ENCODE data around the gene DAG1. TPM values are rescaled to one million over a fixed set of nuclear protein-coding genes. Genes with fewer than 3 reads are reported as not detected.

Gene DAG1
- total RNA-seq, 1 donor from 2014 or later = 118 TPM

DNA sequence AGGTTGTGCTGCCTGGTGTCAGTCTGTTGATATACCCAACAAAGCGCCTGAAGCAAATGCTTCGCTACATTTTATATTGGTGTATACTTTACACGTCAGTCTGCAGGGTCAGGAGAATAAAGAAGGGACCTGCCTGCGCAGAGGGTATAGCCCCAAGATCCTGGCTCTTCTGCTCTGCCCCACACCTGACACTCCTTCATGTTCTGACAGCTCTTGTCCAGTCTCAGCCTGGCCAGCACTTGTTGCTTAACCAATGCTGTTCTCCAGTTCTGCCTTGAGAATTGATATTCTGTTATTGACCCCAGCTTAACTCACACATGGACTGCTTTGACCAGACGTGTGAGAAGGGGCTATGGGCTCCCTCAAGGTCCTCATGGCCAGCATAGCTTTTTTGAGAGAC is 48.4 kb downstream of the DAG1 start:
- DNase-seq (ENCODE audit: low spot score in 2 of 2, unreplicated experiment in 2 of 2) = no peak
- TF ChIP-seq, protein P1, sequence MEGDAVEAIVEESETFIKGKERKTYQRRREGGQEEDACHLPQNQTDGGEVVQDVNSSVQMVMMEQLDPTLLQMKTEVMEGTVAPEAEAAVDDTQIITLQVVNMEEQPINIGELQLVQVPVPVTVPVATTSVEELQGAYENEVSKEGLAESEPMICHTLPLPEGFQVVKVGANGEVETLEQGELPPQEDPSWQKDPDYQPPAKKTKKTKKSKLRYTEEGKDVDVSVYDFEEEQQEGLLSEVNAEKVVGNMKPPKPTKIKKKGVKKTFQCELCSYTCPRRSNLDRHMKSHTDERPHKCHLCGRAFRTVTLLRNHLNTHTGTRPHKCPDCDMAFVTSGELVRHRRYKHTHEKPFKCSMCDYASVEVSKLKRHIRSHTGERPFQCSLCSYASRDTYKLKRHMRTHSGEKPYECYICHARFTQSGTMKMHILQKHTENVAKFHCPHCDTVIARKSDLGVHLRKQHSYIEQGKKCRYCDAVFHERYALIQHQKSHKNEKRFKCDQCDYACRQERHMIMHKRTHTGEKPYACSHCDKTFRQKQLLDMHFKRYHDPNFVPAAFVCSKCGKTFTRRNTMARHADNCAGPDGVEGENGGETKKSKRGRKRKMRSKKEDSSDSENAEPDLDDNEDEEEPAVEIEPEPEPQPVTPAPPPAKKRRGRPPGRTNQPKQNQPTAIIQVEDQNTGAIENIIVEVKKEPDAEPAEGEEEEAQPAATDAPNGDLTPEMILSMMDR (IDR thresholded peaks at IDR 0.05; ENCODE audit: unreplicated experiment) = no peak
- H3K27ac Mint-ChIP-seq = peak overlapping the region; percentile 35
- no peaks in the 10 kb centered on the region for H3K27me3 Mint-ChIP-seq (ENCODE audit: low read depth)
- H3K9me3 Mint-ChIP-seq = no peaks in the 10 kb centered on the region
- H3K36me3 Mint-ChIP-seq = peaks cover 23% of the 10 kb centered on the region
- H3K4me3 Mint-ChIP-seq = no peak overlapping the region
- peaks cover 9% of the 10 kb centered on the region for H3K4me1 Mint-ChIP-seq

- Mint-ChIP-seq H3K4me3 (no peak overlapping the region), H3K4me1 (peaks cover 4% of the 10 kb centered on the region), H3K36me3 (peaks cover 19% of the 10 kb centered on the region), H3K27me3 (ENCODE audit: low read depth) (no peaks in the 10 kb centered on the region), H3K9me3 (no peaks in the 10 kb centered on the region), H3K27ac (peak overlapping the region; percentile 26)
- DNase-seq (ENCODE audit: low spot score in 2 of 2, unreplicated experiment in 2 of 2) = no peak
- TF ChIP-seq, protein P1 (IDR thresholded peaks at IDR 0.05; ENCODE audit: unreplicated experiment) = no peak
These were observed 49.2 kb downstream of the DAG1 start for GRCh38 chr3:49519296-49519695.

DNA sequence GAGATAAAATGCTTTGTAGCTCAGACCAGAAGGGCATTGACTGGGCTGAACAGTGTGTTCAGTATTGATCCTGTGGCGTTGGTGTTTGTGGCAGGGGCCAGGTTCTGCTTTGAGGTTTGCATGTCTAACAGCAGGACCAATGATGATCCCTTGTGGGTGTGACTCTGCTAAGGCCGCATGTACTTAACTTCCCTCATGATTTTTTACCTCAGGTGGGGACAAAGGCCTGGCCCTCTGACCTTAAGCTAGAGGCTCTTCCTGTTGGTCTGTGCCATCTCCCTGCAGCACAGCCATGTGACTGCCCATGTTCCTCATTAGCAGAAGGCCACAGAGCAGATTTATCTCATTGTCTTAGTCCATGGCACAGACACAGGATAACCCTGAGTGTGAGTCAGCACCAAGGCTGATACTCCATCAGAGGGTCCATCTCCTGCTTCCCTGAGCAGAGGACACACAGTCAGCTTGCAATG is 49.9 kb downstream of the DAG1 start:
- Mint-ChIP-seq H3K27me3 (ENCODE audit: low read depth) (no peaks in the 10 kb centered on the region), H3K36me3 (peaks cover 19% of the 10 kb centered on the region), H3K27ac (no peak overlapping the region), H3K9me3 (no peaks in the 10 kb centered on the region), H3K4me3 (no peak overlapping the region), H3K4me1 (peaks cover 4% of the 10 kb centered on the region)
- TF ChIP-seq, protein P1 (IDR thresholded peaks at IDR 0.05; ENCODE audit: unreplicated experiment) = no peak
- DNase-seq (ENCODE audit: low spot score in 2 of 2, unreplicated experiment in 2 of 2) = no peak

DNA sequence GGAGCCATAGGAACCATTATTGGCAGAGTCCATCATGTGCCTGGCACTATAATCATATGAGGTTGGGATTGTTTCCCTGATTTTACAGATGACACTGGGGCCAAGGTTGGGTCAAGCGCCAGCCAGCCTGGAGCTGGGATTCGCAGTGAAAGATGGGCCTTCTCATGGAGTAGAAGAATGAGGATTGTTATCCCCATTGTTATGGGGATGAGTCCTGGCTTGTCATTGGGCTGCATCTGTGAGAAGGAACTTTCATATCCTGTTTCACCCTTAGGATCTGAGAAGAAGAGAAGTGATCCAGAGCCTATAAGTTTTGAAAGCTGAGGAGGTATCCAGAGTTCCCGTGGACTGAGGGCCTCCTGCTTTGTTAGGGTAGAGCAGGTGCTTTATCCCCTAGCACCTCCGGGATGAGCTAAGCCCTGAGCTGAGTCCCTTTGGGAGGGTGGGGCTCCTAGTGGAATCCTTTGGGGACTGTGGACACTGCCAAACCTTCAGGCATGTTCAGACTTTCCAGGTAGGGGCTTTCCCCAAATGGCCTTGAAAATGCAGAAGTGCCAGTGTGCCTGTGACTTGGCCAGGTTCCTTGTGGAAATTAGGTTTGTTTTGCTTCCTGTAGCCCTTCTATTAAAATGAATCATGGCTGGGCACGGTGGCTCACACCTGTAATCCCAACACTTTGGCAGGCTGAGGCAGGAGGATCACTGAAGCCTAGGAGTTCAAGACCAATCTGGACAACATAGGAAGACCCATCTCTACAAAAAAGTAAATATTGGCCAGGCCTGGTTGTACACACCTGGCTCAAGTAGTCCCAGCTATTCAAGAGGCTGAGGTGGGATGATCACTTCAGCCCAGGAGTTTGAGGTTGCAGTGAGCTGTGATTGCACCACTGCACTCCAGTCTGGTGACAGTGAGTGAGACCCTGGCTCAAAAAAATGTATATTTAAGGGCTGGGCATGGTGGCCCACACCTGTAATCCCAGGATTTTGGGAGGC is 54.0 kb downstream of the DAG1 start:
- no peak for DNase-seq (ENCODE audit: low spot score in 2 of 2, unreplicated experiment in 2 of 2)
- Mint-ChIP-seq H3K9me3 (no peaks in the 10 kb centered on the region), H3K4me3 (no peak overlapping the region), H3K27ac (no peak overlapping the region), H3K4me1 (peaks cover 4% of the 10 kb centered on the region), H3K27me3 (ENCODE audit: low read depth) (no peaks in the 10 kb centered on the region), H3K36me3 (peaks cover 19% of the 10 kb centered on the region)
- TF ChIP-seq, protein P1 (IDR thresholded peaks at IDR 0.05; ENCODE audit: unreplicated experiment) = no peak

- no peak overlapping the region for H3K27ac Mint-ChIP-seq
- no peak for DNase-seq (ENCODE audit: low spot score in 2 of 2, unreplicated experiment in 2 of 2)
- no peak overlapping the region for H3K4me3 Mint-ChIP-seq
- no peaks in the 10 kb centered on the region for H3K9me3 Mint-ChIP-seq
- peaks cover 29% of the 10 kb centered on the region for H3K36me3 Mint-ChIP-seq
- H3K27me3 Mint-ChIP-seq (ENCODE audit: low read depth) = no peaks in the 10 kb centered on the region
- no peaks in the 10 kb centered on the region for H3K4me1 Mint-ChIP-seq
- TF ChIP-seq, protein P1 (IDR thresholded peaks at IDR 0.05; ENCODE audit: unreplicated experiment) = no peak
These were observed 59.5 kb downstream of the DAG1 start for GRCh38 chr3:49529567-49529966.
